ENCODE data around the gene C1orf21. TPM values are rescaled to one million over a fixed set of nuclear protein-coding genes. Genes with fewer than 3 reads are reported as not detected.

Gene C1orf21
- total RNA-seq, 4 donors from 2014 or later, result 24.0 to 43.0 (median 40.3) TPM

GRCh38 chr1:184577319-184577718, 190.5 kb downstream of the C1orf21 start:
- DNase-seq (ENCODE audit: low spot score) (no peak), ATAC-seq (ENCODE audit: low FRiP score) (peak; percentile 32)
- no peak for TF ChIP-seq CTCF (IDR thresholded peaks at IDR 0.05)

GRCh38 chr1:184582411-184582810, 195.6 kb downstream of the C1orf21 start:
- DNase-seq (ENCODE audit: low spot score) (no peak), ATAC-seq (ENCODE audit: low FRiP score) (no peak)
- TF ChIP-seq CTCF (IDR thresholded peaks at IDR 0.05), result no peak

- no peak for ATAC-seq (ENCODE audit: low FRiP score)
- no peak for TF ChIP-seq CTCF (IDR thresholded peaks at IDR 0.05)
- no peak for DNase-seq (ENCODE audit: low spot score)
Measured at GRCh38 chr1:184583849-184584248, 197.0 kb downstream of the C1orf21 start.

GRCh38 chr1:184588701-184589100, 201.9 kb downstream of the C1orf21 start:
- ATAC-seq (ENCODE audit: low FRiP score) (no peak), DNase-seq (ENCODE audit: low spot score) (no peak)
- TF ChIP-seq CTCF (IDR thresholded peaks at IDR 0.05), result no peak

- DNase-seq (ENCODE audit: low spot score) (no peak), ATAC-seq (ENCODE audit: low FRiP score) (no peak)
- no peak for TF ChIP-seq CTCF (IDR thresholded peaks at IDR 0.05)
Measured at GRCh38 chr1:184590163-184590750, 203.4 kb downstream of the C1orf21 start.

- no peak for DNase-seq (ENCODE audit: low spot score)
- TF ChIP-seq CTCF (IDR thresholded peaks at IDR 0.05), result no peak
- ATAC-seq (ENCODE audit: low FRiP score), result no peak
Measured at GRCh38 chr1:184593597-184593996, 206.8 kb downstream of the C1orf21 start.

GRCh38 chr1:184595596-184595995, 208.8 kb downstream of the C1orf21 start:
- no peak for TF ChIP-seq CTCF (IDR thresholded peaks at IDR 0.05)
- DNase-seq (ENCODE audit: low spot score), result no peak
- no peak for ATAC-seq (ENCODE audit: low FRiP score)

All from omental fat pad (tissue), 4 donors.